NCI-H2227 treated with DMSO at 0.1 percent for 48 hours (cell line): ENCODE measurements around the gene REEP2.

Source experiments
- DNase-seq: peaks from one replicate; lab custom pipeline; 2025; lab: John Stamatoyannopoulos, UW

Gene REEP2

GRCh38 chr5:138448481-138449398 lies 9.9 kb downstream of the REEP2 start:
- no peak for DNase-seq

GRCh38 chr5:138449501-138450239 lies 10.8 kb downstream of the REEP2 start:
- DNase-seq = peak; percentile 39

GRCh38 chr5:138450971-138451370 lies 12.1 kb downstream of the REEP2 start:
- no peak for DNase-seq

- DNase-seq = no peak
Measured at GRCh38 chr5:138452720-138453119, 13.9 kb downstream of the REEP2 start.

GRCh38 chr5:138453590-138453989 lies 14.7 kb downstream of the REEP2 start:
- DNase-seq = no peak

- DNase-seq = no peak
Measured at GRCh38 chr5:138454121-138454520, 15.3 kb downstream of the REEP2 start.

- DNase-seq = no peak
Measured at GRCh38 chr5:138455232-138455930, 16.5 kb downstream of the REEP2 start.

- DNase-seq = no peak
Measured at GRCh38 chr5:138457531-138458275, 18.8 kb downstream of the REEP2 start.

- no peak for DNase-seq
Measured at GRCh38 chr5:138458384-138458783, 19.5 kb downstream of the REEP2 start.

- DNase-seq = no peak
Measured at GRCh38 chr5:138458856-138459255, 20.0 kb downstream of the REEP2 start.

- DNase-seq = no peak
Measured at GRCh38 chr5:138459311-138459933, 20.6 kb downstream of the REEP2 start.

GRCh38 chr5:138460032-138460693 lies 21.3 kb downstream of the REEP2 start:
- DNase-seq = no peak

GRCh38 chr5:138461343-138462125 lies 22.7 kb downstream of the REEP2 start:
- DNase-seq = no peak

- peak; percentile 55 for DNase-seq
Measured at GRCh38 chr5:138463419-138464007, 24.7 kb downstream of the REEP2 start.

GRCh38 chr5:138464008-138464387 lies 25.1 kb downstream of the REEP2 start:
- peak; percentile 81 for DNase-seq

GRCh38 chr5:138464388-138465260 lies 25.8 kb downstream of the REEP2 start:
- peak; percentile 93 for DNase-seq

GRCh38 chr5:138465261-138466124 lies 26.6 kb downstream of the REEP2 start, which contains the start of gene EGR1:
TSS of gene EGR1 (plus strand) at chr5:138465479. CDS start at chr5:138465762, 283 bp downstream.
- DNase-seq = peak; percentile 91
